ENCODE data around the gene ANKRD34C. TPM values are rescaled to one million over a fixed set of nuclear protein-coding genes. Genes with fewer than 3 reads are reported as not detected.

Gene ANKRD34C
- total RNA-seq, 2 donors from 2014 or later: not detected

DNA sequence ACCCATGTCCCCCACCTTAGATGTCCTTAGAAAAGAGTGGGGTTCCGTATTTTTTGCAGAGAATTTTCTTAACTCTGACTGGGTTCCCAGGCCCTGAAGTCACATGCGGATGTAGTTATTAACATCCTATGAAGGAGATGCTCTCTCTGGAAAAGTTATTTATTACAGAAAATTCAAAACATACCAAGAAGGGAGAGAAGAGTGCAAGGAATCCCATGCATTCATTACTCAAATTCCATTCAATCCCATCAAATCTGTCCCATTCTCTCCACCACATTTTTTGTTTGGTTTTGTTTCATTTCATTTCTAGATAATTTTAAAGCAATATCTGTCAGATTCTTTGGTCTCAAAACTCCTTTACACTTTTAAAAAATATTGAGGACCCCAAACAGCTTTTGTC lies 34.3 kb upstream of the ANKRD34C start:
- Histone ChIP-seq H3K36me3 (no peaks in the 10 kb centered on the region), H3K4me3 (no peak overlapping the region), H3K9me3 (no peaks in the 10 kb centered on the region), H3K27me3 (replicated peaks; ENCODE audit: insufficient read depth) (no peaks in the 10 kb centered on the region), H3K27ac (no peak overlapping the region), H3K4me1 (replicated peaks) (no peaks in the 10 kb centered on the region)
- no peak for DNase-seq (ENCODE audit: low spot score)
- 78% methylated on average over 2 of the region's 2 CpGs for WGBS
- TF ChIP-seq POLR2A (IDR thresholded peaks at IDR 0.05): no peak
- TF ChIP-seq, protein P1, sequence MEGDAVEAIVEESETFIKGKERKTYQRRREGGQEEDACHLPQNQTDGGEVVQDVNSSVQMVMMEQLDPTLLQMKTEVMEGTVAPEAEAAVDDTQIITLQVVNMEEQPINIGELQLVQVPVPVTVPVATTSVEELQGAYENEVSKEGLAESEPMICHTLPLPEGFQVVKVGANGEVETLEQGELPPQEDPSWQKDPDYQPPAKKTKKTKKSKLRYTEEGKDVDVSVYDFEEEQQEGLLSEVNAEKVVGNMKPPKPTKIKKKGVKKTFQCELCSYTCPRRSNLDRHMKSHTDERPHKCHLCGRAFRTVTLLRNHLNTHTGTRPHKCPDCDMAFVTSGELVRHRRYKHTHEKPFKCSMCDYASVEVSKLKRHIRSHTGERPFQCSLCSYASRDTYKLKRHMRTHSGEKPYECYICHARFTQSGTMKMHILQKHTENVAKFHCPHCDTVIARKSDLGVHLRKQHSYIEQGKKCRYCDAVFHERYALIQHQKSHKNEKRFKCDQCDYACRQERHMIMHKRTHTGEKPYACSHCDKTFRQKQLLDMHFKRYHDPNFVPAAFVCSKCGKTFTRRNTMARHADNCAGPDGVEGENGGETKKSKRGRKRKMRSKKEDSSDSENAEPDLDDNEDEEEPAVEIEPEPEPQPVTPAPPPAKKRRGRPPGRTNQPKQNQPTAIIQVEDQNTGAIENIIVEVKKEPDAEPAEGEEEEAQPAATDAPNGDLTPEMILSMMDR (IDR thresholded peaks at IDR 0.05): no peak
- no peak for TF ChIP-seq POLR2AphosphoS5 (IDR thresholded peaks at IDR 0.05)
- intact Hi-C loops (cut with DNase I): no loop called here

DNA sequence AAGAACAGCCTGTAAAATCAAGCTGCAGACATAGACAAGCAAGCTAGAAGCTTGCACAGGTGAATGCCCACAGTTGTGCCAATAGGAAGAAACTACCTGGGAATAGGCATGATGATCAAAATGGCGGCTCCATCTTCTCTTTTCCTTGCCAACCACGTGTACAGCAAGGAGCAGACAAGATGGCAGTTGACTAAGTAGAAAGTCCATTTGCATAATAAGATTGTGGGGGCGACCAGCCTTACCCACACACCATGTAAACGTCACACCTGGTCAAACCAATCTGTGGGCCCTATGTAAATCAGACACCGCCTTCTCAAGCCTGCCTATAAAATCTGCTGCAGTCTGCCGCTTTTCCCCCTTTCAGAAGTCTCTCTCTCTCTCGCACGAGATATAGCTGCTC lies 25.1 kb upstream of the ANKRD34C start:
- Histone ChIP-seq H3K4me1 (replicated peaks) (no peaks in the 10 kb centered on the region), H3K27ac (no peak overlapping the region), H3K4me3 (no peak overlapping the region), H3K36me3 (no peaks in the 10 kb centered on the region), H3K9me3 (no peaks in the 10 kb centered on the region), H3K27me3 (replicated peaks; ENCODE audit: insufficient read depth) (no peaks in the 10 kb centered on the region)
- TF ChIP-seq, protein P1 (IDR thresholded peaks at IDR 0.05): no peak
- no peak for TF ChIP-seq POLR2A (IDR thresholded peaks at IDR 0.05)
- TF ChIP-seq POLR2AphosphoS5 (IDR thresholded peaks at IDR 0.05): no peak
- intact Hi-C loops (cut with DNase I): no loop called here
- WGBS: 70% methylated on average over 8 of the region's 8 CpGs
- DNase-seq (ENCODE audit: low spot score): no peak

DNA sequence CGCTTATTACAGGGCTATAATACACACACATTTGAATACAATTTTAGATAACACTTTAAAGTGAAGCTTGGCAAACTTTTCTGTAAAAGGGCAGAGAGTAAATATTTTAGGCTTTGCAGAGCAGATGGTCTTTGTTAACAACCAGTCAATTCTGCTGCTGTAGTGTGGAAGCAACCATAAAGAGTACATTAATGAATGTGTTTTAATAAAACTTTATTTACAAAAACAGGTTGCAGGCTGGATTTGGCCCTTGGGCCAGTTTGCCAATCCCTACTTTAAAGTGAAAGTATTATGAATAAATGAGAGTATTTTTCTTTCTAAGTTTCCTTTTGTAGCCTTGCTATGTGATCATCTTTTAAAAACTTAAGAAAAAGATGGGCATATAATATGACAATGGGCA lies 20.7 kb upstream of the ANKRD34C start:
- Histone ChIP-seq H3K27me3 (replicated peaks; ENCODE audit: insufficient read depth) (no peaks in the 10 kb centered on the region), H3K27ac (no peak overlapping the region), H3K4me1 (replicated peaks) (no peaks in the 10 kb centered on the region), H3K9me3 (no peaks in the 10 kb centered on the region), H3K36me3 (no peaks in the 10 kb centered on the region), H3K4me3 (no peak overlapping the region)
- TF ChIP-seq POLR2AphosphoS5 (IDR thresholded peaks at IDR 0.05) (no peak), POLR2A (IDR thresholded peaks at IDR 0.05) (no peak)
- TF ChIP-seq, protein P1 (IDR thresholded peaks at IDR 0.05): no peak
- WGBS: 94% methylated on average over 1 of the region's 1 CpG
- intact Hi-C loops (cut with DNase I): no loop called here
- no peak for DNase-seq (ENCODE audit: low spot score)

DNA sequence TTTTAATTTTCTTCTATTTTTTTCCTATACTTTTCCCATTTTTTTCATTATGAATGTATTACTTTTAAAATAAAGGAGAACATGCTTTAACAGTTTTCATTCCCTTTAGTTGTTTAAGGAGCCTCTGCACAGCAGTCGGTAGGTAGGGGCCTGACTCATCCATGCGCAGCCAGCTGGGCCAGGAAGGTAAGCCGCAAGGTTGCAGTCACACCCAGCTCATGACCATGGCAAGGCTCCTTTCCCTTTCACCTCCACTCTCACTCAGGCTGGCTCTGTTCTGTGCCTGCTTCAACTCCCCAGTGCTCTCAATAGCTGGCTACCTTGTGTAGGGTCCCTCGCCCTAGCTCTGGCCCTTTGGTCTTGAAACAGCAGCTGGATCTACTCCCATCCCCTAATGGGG lies 17.4 kb upstream of the ANKRD34C start:
- H3K4me3 ChIP-seq: no peak overlapping the region
- no peaks in the 10 kb centered on the region for H3K36me3 ChIP-seq
- H3K27me3 ChIP-seq (replicated peaks; ENCODE audit: insufficient read depth): no peaks in the 10 kb centered on the region
- intact Hi-C loops (cut with DNase I): no loop called here
- no peak for DNase-seq (ENCODE audit: low spot score)
- TF ChIP-seq POLR2AphosphoS5 (IDR thresholded peaks at IDR 0.05) (no peak), POLR2A (IDR thresholded peaks at IDR 0.05) (no peak)
- TF ChIP-seq, protein P1 (IDR thresholded peaks at IDR 0.05): no peak
- WGBS: 83% methylated on average over 4 of the region's 4 CpGs
- H3K4me1 ChIP-seq (replicated peaks): no peaks in the 10 kb centered on the region
- no peaks in the 10 kb centered on the region for H3K9me3 ChIP-seq
- H3K27ac ChIP-seq: no peak overlapping the region

DNA sequence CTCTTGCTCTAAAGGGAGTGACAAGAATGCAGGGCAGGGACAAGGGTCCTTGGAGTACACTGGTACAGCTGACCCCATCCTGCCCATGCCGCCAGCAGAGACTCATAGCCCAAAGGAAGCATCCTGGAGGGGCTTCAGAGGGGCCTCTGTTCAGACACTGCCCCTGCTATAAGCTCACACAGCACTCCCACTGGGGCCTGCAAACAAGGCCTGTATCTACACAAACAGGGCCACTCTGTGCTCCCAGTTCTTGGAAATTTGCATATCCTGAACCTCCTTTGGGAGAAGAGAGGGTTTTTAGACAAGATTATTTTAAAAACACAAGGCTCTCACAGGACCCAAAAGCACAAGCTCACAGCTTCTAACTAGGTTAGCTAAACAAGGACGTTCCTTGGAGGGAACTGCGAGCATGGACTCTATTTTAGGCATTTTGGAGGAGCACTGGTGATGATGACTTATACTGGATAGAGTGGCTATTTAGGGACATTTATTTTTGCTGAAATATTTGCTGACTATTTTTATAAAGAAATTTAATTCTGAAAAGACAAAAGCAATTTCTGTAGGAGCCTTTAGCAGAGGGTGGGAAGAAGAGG lies 16.4 kb upstream of the ANKRD34C start:
- 72% methylated on average over 3 of the region's 3 CpGs for WGBS
- H3K4me1 ChIP-seq (replicated peaks): no peaks in the 10 kb centered on the region
- TF ChIP-seq POLR2AphosphoS5 (IDR thresholded peaks at IDR 0.05): no peak
- TF ChIP-seq, protein P1 (IDR thresholded peaks at IDR 0.05): no peak
- TF ChIP-seq POLR2A (IDR thresholded peaks at IDR 0.05): no peak

More for the DNA sequence above, 16.4 kb upstream of the ANKRD34C start:
- no peaks in the 10 kb centered on the region for H3K27me3 ChIP-seq (replicated peaks; ENCODE audit: insufficient read depth)
- DNase-seq (ENCODE audit: low spot score): no peak
- no peaks in the 10 kb centered on the region for H3K36me3 ChIP-seq
- H3K4me3 ChIP-seq: no peak overlapping the region
- H3K9me3 ChIP-seq: no peaks in the 10 kb centered on the region
- no peak overlapping the region for H3K27ac ChIP-seq
- intact Hi-C loops (cut with DNase I): no loop called here

Measured in prostate gland (tissue), 2 donors.